HL-60 (cell line): ENCODE data around the gene MAP1B.

Experiments
- GABPA ChIP-seq: IDR thresholded peaks from 2 replicates; pipeline ENCODE4 v1.6.1; 2012; ENCODE audit warnings: low read depth
- POLR2AphosphoS5 ChIP-seq: IDR thresholded peaks from 2 replicates; pipeline ENCODE4 v1.6.1; 2012; ENCODE audit warnings: low read depth
- REST ChIP-seq: IDR thresholded peaks from 2 replicates; pipeline ENCODE4 v1.6.1; 2012; ENCODE audit warnings: low read depth; ENCODE audit not compliant: insufficient replicate concordance
- SPI1 ChIP-seq: IDR thresholded peaks from 2 replicates; pipeline ENCODE4 v1.6.1; 2012; ENCODE audit warnings: low read depth, mild to moderate bottlenecking, borderline replicate concordance
- TF ChIP-seq, protein P1 (sequence below): IDR thresholded peaks from one replicate; pipeline ENCODE4 v1.5.1; 2011; ENCODE audit warnings: low read length, control low read depth, inconsistent platforms; ENCODE audit not compliant: insufficient read depth

GRCh38 chr5:72154076-72154756, 46.9 kb downstream of the MAP1B start:
- TF ChIP-seq, protein P1, sequence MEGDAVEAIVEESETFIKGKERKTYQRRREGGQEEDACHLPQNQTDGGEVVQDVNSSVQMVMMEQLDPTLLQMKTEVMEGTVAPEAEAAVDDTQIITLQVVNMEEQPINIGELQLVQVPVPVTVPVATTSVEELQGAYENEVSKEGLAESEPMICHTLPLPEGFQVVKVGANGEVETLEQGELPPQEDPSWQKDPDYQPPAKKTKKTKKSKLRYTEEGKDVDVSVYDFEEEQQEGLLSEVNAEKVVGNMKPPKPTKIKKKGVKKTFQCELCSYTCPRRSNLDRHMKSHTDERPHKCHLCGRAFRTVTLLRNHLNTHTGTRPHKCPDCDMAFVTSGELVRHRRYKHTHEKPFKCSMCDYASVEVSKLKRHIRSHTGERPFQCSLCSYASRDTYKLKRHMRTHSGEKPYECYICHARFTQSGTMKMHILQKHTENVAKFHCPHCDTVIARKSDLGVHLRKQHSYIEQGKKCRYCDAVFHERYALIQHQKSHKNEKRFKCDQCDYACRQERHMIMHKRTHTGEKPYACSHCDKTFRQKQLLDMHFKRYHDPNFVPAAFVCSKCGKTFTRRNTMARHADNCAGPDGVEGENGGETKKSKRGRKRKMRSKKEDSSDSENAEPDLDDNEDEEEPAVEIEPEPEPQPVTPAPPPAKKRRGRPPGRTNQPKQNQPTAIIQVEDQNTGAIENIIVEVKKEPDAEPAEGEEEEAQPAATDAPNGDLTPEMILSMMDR = no peak
- TF ChIP-seq POLR2AphosphoS5 (no peak), REST (no peak), GABPA (no peak), SPI1 (no peak)
